Prostate gland (tissue), 2 donors: ENCODE results near the gene BLTP3B. TPM values are rescaled to one million over a fixed set of nuclear protein-coding genes. Genes with fewer than 3 reads are reported as not detected.
"Not testable (repeated sequence)": the region's sequence is repeated elsewhere in the genome, so short reads cannot be mapped to it uniquely, and the experiment has no call there.

ENCODE experiments used
- DNase-seq: peaks from one replicate; pipeline ENCODE4 v3.0.0-alpha.2; 2019; ENCODE audit warnings: low spot score
- H3K27ac ChIP-seq, 2 donors: fragments of 200-600 bp; sonication (generic); 2 replicates each; pipeline ENCODE4 v1.5.1; 2017 to 2019
- H3K27me3 ChIP-seq: fragments of 200-600 bp; sonication (generic); replicated peaks from 2 replicates; pipeline ENCODE4 v1.5.1; 2019; ENCODE audit not compliant: insufficient read depth
- H3K36me3 ChIP-seq, 2 donors: fragments of 200-600 bp; sonication (generic); 1 replicate in 1 of 2; 2 replicates in 1 of 2; pipeline versions ENCODE4 v1.5.1 to v1.8.1; 2017 to 2019
- H3K4me1 ChIP-seq: fragments of 200-600 bp; sonication (generic); replicated peaks from 2 replicates; pipeline ENCODE4 v1.5.1; 2019
- H3K4me3 ChIP-seq, 2 donors: fragments of 200-600 bp; sonication (generic); 2 replicates each; pipeline ENCODE4 v1.5.1; 2017 to 2019
- H3K9me3 ChIP-seq: fragments of 200-600 bp; sonication (generic); 2 replicates; pipeline ENCODE4 v1.5.1; 2017
- POLR2A ChIP-seq: fragments of 450-650 bp; IDR thresholded peaks from one replicate; pipeline ENCODE4 v1.6.1; 2016; ENCODE audit warnings: antibody characterized with exemption, mild to moderate bottlenecking
- POLR2AphosphoS5 ChIP-seq: sonication (generic); formaldehyde crosslinking; IDR thresholded peaks from one replicate; pipeline ENCODE4 v1.6.1; 2017; ENCODE audit warnings: antibody characterized with exemption
- WGBS: methylation state at CpG from one replicate; pipeline ENCODE4 v1.1.5; 2018; 5-methylcytosine and 5-hydroxymethylcytosine counted together
- intact Hi-C: fragments of 100-400 bp; cut with DNase I; formaldehyde crosslinking; loops from one replicate; pipeline ENCODE4 v1.14.2; 2022
- total RNA-seq, 2 donors: library from RNA; depleted of rRNA; stranded (reverse); fragments of >200 nt; gene quantifications; one replicate each; pipeline ENCODE4 v1.1.0, GENCODE V29; 2016
- TF ChIP-seq, protein P1 (sequence below), 4 experiments: fragments of 200-600 bp in 2 of 4; fragments of 450-650 bp in 2 of 4; sonication (generic) in 2 of 4; IDR thresholded peaks; 1 replicate in 3 of 4; 2 replicates in 1 of 4; pipeline ENCODE4 v1.5.1; 2016 to 2019; ENCODE audit warnings: antibody characterized with exemption in 4 of 4, mild to moderate bottlenecking in 2 of 4, moderate library complexity in 2 of 4

Gene BLTP3B
- total RNA-seq, 2 donors from 2014 or later = 20.4 to 24.8 TPM

DNA sequence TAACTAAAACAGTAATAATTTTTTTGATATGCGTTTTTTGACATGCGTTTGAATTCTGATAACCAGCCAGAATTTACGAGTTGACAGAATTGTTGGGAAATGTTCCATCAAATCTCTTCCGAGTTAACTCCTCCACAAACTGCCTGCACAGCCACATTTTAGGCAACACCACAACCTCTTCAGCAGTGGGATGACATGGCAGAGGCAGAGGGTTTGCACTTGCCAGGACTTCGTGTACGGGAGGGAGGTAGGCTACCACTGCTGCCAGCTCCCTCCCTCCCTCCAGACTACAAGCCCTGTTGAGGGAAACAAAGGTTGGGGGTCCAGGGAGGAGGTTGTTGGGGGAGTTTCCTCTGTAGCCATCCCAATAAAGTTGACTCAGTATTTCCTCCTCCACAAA lies 43.4 kb upstream of the BLTP3B start:
- Histone ChIP-seq H3K4me1 (no peaks in the 10 kb centered on the region), H3K27me3 (no peaks in the 10 kb centered on the region), H3K36me3 (no peaks in the 10 kb centered on the region), H3K27ac (peak overlapping the region; percentile 34 to 57), H3K9me3 (no peaks in the 10 kb centered on the region), H3K4me3 (no peak overlapping the region)
- TF ChIP-seq POLR2A (no peak), POLR2AphosphoS5 (no peak)
- TF ChIP-seq, protein P1, sequence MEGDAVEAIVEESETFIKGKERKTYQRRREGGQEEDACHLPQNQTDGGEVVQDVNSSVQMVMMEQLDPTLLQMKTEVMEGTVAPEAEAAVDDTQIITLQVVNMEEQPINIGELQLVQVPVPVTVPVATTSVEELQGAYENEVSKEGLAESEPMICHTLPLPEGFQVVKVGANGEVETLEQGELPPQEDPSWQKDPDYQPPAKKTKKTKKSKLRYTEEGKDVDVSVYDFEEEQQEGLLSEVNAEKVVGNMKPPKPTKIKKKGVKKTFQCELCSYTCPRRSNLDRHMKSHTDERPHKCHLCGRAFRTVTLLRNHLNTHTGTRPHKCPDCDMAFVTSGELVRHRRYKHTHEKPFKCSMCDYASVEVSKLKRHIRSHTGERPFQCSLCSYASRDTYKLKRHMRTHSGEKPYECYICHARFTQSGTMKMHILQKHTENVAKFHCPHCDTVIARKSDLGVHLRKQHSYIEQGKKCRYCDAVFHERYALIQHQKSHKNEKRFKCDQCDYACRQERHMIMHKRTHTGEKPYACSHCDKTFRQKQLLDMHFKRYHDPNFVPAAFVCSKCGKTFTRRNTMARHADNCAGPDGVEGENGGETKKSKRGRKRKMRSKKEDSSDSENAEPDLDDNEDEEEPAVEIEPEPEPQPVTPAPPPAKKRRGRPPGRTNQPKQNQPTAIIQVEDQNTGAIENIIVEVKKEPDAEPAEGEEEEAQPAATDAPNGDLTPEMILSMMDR (IDR thresholded peaks at IDR 0.05) = no peak
- intact Hi-C loops = no loop called here
- DNase-seq = no peak
- 13% methylated on average over 6 of the region's 6 CpGs for WGBS

DNA sequence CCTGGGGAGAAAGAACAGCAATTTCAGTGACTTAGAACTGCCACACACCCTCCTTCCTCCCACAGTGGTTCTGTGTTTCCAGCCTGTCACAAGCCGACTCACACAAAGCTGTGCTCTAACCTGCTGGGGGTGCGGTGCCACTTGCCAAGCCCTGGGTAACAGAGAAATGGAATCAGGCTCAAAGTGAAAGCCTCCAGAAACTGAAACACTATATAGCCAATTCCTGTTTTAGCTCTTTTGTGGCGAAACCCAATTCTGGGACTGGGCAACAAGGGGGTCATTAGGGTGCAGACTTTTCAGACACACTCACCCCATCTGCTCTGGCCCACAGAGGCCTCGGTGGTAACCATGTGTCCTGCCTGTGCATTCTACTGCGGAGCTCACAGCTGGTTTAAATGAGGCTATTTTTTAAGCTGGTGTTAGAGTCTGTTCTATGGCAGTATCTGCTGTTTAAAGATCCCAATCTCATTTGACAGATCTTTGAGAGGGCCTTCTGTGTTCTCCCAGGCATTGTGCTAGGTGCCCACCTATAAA lies 42.8 kb upstream of the BLTP3B start:
- Histone ChIP-seq H3K27ac (peak overlapping the region; percentile 34 to 57), H3K27me3 (no peaks in the 10 kb centered on the region), H3K4me3 (no peak overlapping the region), H3K9me3 (no peaks in the 10 kb centered on the region), H3K4me1 (no peaks in the 10 kb centered on the region), H3K36me3 (no peaks in the 10 kb centered on the region)
- 26% methylated on average over 5 of the region's 5 CpGs for WGBS
- TF ChIP-seq, protein P1 (IDR thresholded peaks at IDR 0.05) = no peak
- TF ChIP-seq POLR2A (no peak), POLR2AphosphoS5 (no peak)
- intact Hi-C loops = no loop called here
- DNase-seq = no peak

DNA sequence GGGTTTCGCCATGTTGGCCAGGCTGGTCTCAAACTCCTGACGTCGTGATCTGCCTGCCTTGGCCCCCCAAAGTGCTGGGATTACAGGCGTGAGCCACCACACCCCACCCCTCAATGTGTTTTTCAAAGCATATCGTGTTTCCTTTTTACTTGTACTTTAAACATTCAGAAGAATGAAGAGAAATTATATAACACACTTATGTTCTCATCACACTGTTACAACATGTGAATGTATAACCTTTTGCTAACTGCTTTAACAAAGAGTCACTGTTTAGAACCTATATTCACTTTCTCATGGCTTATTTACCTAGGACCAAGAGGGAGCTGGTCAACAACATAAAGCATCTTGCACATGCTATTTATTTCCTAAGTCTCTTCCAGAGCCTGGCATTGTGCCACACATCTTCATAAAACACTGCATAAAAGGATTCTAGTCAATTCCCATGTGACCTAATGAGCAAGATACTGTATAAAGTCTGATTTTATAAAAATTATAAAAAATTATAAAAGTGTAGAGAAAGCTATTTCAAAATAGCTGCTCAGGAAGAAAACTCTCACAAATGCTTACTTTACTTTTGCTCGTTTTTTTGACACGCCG lies 42.0 kb upstream of the BLTP3B start:
- no peaks in the 10 kb centered on the region for H3K36me3 ChIP-seq
- no peaks in the 10 kb centered on the region for H3K27me3 ChIP-seq
- H3K4me3 ChIP-seq = no peak overlapping the region
- intact Hi-C loops = no loop called here
- TF ChIP-seq POLR2A (no peak), POLR2AphosphoS5 (no peak)
- TF ChIP-seq, protein P1 (IDR thresholded peaks at IDR 0.05) = no peak
- no peak for DNase-seq
- H3K4me1 ChIP-seq = no peaks in the 10 kb centered on the region
- peak overlapping the region in 1 of 2 donors; percentile 57 for H3K27ac ChIP-seq
- no peaks in the 10 kb centered on the region for H3K9me3 ChIP-seq
- WGBS = 80% methylated on average over 8 of the region's 8 CpGs

DNA sequence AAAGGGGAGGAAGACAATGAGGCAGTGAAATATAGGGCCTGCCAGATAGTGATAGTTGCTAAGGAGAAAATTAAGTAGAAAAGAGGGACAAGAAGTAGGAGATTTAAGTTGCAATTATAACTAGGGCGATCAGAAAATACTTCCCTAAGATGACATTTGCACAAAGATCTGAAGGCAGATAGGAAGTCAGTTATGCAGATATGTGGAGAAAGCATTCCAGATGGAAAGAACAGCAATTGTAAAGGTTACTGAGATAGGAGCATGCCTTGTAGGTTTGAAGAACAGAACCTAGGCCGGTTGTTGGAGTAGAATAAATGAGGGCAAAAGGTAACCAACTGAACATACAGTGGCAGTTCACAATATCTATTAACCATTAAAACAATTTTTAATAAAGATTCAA lies 36.6 kb upstream of the BLTP3B start:
- no peaks in the 10 kb centered on the region for H3K9me3 ChIP-seq
- H3K4me1 ChIP-seq = no peaks in the 10 kb centered on the region
- H3K36me3 ChIP-seq = no peaks in the 10 kb centered on the region
- no peak overlapping the region for H3K4me3 ChIP-seq
- intact Hi-C loops = no loop called here
- DNase-seq = no peak
- no peaks in the 10 kb centered on the region for H3K27me3 ChIP-seq
- TF ChIP-seq POLR2AphosphoS5 (no peak), POLR2A (no peak)
- TF ChIP-seq, protein P1 (IDR thresholded peaks at IDR 0.05) = no peak
- WGBS = 81% methylated on average over 2 of the region's 2 CpGs
- H3K27ac ChIP-seq = no peak overlapping the region

DNA sequence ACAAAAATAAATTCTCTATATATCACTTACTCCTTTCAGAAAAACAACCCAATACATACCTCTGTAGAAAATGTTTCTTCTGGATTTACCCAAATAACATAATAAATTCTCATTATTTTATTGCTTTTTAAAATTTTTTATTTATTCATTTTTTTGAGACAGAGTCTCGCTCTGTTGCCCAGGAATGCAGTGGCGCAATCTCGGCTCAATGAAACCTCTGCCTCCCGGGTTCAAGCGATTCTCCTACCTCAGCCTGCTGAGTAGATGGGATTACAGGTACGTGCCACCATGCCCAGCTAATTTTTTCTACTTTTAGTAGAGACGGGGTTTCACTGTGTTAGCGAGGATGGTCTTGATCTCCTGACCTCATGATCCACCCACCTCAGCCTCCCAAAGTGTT lies 33.8 kb upstream of the BLTP3B start:
- H3K4me3 ChIP-seq, H3K36me3 ChIP-seq, intact Hi-C loops, H3K27ac ChIP-seq, H3K4me1 ChIP-seq, H3K9me3 ChIP-seq, H3K27me3 ChIP-seq, DNase-seq: not testable (repeated sequence)
- 97% methylated on average over 8 of the region's 8 CpGs for WGBS
